Spleen (tissue), 7 donors: ENCODE results near the gene HELT.

Experiments used
- CTCF ChIP-seq, 11 experiments: fragments of 200-600 bp in 7 of 11; fragments of 450-650 bp in 4 of 11; sonication (generic) in 4 of 11; IDR thresholded peaks in 8 of 11; conservative IDR thresholded peaks in 3 of 11; 1 replicate in 7 of 11; 2 replicates in 4 of 11; pipeline versions ENCODE4 v1.4.0 to v1.8.0; 2016 to 2021; ENCODE audit warnings: antibody characterized with exemption in 11 of 11, inconsistent platforms in 4 of 11, mild to moderate bottlenecking in 1 of 11
- POLR2A ChIP-seq, 3 donors: fragments of 450-650 bp; IDR thresholded peaks; one replicate each; pipeline ENCODE4 v1.5.1; 2017; ENCODE audit warnings: antibody characterized with exemption in 3 of 3, mild to moderate bottlenecking in 1 of 3
- POLR2AphosphoS5 ChIP-seq, 3 donors: sonication (generic); formaldehyde crosslinking; IDR thresholded peaks; one replicate each; pipeline ENCODE4 v1.5.1; 2017; ENCODE audit warnings: antibody characterized with exemption in 3 of 3
- donor health status: DM: no; HTN: no; CAD: no; lungs with moderate emphysema.
- donor health status: DM: no; HTN: no; CAD: no.
- donor health status: DM: no; HTN: no; CAD: no.

- TF ChIP-seq POLR2A (IDR thresholded peaks at IDR 0.05) (no peak), CTCF (IDR thresholded peaks at IDR 0.05 in 8 of 11, conservative IDR thresholded peaks at IDR 0.05 in 3 of 11) (no peak), POLR2AphosphoS5 (IDR thresholded peaks at IDR 0.05) (no peak)
These were observed 43.3 kb downstream of the HELT start for GRCh38 chr4:185061610-185062009.
